DMS 273 treated with DMSO at 0.1 percent for 48 hours (cell line): ENCODE results near the gene MSI2.
"Not testable (repeated sequence)": the region's sequence is repeated elsewhere in the genome, so short reads cannot be mapped to it uniquely, and the experiment has no call there.

Source experiments
- DNase-seq: peaks from one replicate; lab custom pipeline; 2025; lab: John Stamatoyannopoulos, UW

The MSI2 gene

DNA sequence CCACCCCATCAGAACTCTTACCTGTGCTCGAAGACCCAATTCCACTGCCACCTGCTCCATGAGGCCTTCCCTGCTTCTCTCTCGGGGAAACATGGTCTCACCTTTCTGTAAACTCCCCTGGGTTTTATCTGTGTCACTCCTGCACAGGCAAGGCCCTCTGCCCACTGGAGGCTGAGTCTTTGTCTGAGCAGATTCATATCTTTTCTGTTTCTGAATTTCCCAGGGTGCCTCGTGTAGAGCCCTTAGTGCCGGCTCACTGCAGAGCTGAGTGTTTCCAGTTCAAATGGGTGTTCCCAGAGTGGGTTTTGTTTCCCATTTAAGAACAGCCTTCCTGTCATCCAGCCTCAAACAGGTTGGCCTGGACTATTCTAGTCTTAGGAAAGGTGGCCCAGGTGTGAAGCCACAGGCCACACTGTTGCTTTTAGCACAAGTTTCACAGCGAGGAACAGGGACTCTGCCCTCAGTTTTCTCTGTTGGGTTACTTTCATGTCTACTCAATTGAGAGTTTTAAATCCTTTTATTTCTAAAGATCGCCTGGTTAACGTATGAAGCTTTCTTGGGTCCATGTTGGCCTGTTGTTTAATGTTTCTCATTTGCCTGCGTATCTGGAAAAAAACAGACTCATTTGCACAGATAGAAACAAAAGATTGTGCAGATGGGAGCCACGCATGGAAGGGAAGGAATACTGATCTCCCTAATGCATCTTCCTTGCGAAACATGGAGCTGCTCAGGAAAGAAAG lies 228.7 kb downstream of the MSI2 start:
- no peak for DNase-seq

GRCh38 chr17:57485566-57485865 lies 229.2 kb downstream of the MSI2 start:
- DNase-seq = no peak

- no peak for DNase-seq
Observed at GRCh38 chr17:57485916-57486881, 229.9 kb downstream of the MSI2 start.

GRCh38 chr17:57486882-57487301 lies 230.6 kb downstream of the MSI2 start:
- DNase-seq = no peak

DNA sequence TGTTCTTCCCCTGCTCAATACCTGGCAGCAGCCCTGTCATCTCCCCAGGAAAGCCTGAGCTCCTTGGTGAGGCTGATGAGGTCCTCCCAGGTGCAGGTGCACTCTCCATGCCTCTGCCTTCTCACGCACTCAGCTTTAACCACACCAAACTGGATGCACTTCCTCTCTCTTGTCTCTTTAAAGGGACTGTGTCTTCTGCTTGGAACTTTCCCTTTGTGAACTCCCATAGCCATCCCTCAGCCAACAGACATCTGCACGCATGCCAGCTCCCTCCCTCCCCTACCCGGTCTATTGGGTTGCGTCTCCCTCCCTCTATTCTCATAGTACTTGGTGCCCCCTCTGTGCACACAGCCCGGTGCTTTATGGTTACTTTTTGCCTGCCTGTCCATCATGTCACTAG lies 231.2 kb downstream of the MSI2 start:
- no peak for DNase-seq

DNA sequence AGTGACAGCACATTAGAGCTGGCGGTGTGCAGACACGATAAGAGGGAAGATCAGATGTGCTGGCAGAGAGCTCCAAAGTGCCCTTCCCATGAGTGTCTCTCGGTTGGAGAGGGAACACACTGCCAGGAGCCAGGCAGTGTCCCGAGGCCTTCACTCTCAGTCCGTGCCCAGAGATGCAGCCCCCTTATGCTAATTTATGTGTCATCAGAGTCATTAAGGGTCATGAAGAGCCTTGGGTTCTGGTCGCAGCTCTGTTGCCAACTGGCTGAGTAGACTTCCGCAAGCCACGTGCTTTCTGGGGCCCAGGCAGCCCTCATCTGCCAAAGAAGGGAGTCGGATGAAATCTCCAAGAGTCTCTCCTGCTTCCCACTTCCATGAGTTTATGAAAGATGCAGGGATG lies 232.5 kb downstream of the MSI2 start:
- no peak for DNase-seq

- DNase-seq = no peak
Observed at GRCh38 chr17:57489321-57489720, 233.0 kb downstream of the MSI2 start.

DNA sequence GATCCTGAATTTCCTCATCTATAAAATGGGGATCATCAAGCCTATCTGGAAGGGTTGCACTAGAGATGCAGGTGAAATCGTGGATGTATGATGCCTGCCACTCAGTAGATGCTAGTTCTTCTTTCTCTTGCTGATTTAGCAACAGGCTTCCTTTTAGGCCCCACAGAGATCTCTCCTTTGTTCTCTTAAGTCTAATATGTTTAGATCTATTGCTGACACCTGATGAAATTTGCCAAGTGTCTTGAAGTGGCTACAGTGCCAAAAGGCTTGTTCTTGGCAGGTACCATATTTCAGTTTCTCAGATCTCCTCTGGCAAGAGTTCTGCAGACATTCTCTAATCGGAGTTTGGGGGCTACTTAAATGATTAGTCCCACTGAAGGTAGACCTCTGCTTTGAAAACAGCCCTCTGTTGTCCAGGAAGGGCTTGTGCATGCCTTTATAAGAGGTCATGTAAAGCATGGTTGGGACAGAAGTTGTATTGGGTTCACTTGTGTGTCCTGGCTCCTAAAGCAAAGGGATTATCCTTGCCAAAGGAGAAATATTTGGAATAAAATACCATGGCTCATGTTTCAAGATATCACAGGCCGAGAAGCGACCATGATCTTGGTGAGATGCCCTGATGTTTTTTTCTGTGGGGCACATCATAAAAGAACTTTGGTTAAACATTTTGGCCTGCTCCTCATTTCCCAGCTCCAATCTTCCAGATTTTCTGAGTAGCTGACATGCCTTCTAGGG lies 234.0 kb downstream of the MSI2 start:
- no peak for DNase-seq

- DNase-seq = no peak
Observed at GRCh38 chr17:57490890-57491289, 234.6 kb downstream of the MSI2 start.

- no peak for DNase-seq
Observed at GRCh38 chr17:57493171-57493570, 236.8 kb downstream of the MSI2 start.

DNA sequence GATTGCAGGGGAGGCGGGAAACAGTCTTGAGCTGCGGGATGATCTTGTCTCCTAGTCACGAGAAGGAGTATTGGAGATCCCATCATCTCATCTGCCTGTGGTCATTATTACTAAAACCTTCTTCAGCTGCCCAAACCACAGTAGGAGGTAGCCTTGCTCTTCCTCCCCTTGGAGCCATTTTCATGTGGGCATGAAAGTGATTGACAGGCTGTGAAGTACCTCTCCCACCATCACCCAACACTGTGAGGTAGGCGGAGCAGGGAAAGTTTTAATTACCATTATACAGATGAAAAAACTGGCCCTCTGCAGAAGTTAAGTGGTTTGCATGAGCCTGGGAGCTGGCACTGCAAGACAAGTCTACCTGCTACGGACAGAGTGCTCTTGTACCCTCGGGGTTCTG lies 237.3 kb downstream of the MSI2 start:
- DNase-seq = no peak

- DNase-seq = no peak
Observed at GRCh38 chr17:57494443-57494842, 238.1 kb downstream of the MSI2 start.

DNA sequence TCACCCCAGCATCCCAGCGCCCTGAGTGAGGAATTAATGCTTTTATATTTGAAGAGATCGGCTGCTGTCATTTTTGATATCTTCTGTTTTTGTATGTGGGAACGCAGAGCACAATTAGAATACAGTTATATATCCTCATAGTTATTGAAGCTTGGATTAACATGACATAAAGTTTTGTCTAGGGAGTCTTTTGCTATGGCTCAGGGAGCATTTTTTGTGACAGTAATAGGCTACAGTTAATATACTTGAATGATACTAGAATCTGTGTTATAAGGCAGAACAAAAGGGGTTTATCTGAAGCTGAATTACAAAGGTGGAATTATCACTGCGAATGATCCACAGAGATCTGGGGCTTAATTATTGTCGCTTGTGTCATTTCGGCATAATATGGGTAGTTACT lies 239.4 kb downstream of the MSI2 start:
- no peak for DNase-seq

DNA sequence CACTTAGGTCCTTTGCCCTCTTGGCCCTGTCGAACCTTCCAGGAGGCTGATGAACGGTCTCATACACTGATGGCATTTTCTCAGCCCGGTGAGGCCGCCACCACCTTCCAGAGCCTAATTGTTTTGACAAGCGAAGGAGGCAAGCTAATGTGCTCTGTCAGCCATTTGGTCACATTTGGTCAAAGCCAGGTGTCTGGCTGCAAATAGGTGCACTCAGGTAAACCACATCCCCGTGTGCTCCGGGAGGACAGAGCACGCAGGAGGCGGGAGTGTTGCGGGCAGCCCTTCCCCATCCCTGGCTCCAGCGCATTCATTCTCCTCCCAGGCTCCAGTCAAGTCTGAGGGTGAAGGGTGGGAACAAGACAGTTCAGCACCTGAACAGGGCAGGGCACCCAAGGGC lies 240.1 kb downstream of the MSI2 start:
- no peak for DNase-seq

DNA sequence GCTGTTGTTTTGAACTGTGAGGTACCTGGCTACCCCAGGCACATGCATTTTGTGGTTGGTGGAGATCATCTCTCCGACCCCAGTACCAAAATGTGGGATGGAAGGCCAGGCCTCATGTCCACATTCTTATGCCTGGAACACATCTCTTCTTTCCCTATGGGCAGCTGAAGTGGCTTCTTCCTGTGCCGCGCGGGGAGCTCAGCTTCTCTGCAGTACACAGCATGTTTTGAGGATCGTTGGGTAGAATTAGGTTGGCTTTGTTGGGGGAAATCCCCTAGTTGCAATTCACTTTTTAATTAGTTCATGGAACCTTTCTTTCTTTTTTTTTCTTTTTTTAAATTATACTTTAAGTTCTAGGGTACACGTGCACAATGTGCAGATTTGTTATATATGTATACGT lies 242.1 kb downstream of the MSI2 start:
- no peak for DNase-seq

DNA sequence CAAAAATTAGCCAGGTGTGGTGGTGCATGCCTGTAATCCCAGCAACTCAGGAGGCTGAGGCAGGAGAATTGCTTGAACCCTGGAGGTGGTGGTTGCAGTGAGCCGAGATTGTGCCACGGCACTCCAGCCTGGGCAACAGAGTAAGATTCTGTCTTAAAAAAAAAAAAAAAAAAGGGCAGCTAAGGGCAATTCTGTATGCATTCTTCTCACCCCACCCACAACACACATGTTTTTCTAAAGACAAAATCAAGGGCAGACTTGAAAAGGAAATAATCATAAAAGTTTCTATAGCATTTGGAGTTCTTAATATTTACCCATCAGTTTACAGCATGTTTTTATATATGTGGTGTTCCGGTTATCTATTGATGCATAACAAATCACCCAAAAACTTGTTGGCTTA lies 242.9 kb downstream of the MSI2 start:
- DNase-seq = not testable (repeated sequence)

DNA sequence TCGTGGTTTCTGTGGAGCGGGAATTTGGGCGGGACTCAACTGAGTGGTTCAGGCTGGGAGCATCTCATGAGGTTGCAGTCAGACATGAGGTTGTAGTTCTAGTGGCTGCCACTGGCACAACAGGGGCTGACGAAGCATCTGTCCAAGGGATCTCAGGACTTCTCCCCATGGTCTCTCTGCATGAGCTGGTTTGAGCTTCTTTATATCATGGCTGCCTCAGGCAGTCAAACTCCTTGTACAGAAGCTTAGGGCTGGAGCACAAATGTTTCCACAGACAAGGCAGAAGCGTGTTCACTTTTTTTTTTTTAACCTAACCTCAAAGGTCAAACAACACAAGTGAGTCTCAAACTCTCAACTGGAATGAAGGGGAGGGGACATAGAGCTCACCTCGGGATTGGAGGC lies 243.3 kb downstream of the MSI2 start:
- DNase-seq = no peak

DNA sequence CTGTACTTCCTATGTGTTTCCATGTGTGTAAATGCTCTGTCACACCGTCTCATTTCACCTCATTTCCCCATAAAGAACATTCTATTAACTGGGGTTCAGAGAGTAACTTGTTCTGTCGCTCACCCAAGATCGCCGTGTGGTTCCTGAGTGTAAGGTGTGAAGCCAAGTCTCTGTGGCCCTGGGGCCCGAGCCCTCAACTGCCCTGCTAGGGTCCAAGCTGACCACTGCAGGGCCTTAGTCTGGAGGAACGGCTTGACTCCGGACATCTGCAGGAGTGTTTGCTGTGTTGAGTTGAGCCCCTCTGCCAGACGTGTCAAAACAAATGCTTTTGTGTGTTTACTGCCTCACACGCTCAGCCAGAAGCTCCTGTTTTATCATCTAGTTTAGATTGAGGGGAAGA lies 244.7 kb downstream of the MSI2 start:
- no peak for DNase-seq

- no peak for DNase-seq
Observed at GRCh38 chr17:57502022-57502421, 245.7 kb downstream of the MSI2 start.

DNA sequence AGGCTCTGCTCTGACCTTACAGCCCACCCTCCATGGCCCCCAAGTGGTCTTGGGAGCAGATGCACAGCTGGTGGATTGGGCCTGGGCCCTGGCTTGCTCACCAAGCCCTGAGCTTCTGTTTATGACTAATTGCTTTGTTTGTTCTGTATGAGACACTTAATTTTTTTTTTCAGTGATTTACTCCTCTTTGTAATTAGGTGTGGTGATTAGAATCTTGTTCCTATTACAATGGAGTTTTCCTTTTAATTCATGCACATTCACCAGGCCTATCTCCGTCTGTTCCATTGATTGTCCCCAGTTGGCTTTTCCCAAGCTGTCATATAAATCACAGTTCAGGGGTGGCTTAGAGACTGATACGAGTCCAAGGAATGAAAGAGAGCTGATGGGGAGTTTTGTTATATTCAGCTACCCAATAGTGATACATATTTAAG lies 246.5 kb downstream of the MSI2 start:
- no peak for DNase-seq

DNA sequence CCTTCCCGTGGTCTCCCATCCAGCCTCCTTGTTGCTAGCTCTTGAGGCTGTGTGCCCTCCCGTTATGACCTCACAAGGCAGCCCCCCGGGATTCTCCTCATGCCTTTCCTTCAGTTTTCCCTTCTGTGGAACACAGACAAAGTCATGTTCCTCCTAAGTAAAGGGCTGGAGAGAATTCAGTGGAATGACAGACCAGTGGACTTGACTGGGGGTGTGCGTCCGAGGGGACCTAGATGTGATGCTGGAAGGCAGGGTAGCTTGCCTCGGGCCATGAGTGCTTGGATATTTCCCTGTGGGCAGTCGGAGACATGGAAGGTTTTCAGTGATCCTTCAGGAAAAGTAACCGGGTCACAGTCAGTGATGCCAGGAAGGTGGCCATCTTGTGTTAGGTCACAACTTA lies 247.9 kb downstream of the MSI2 start:
- no peak for DNase-seq

GRCh38 chr17:57505841-57506773 lies 249.8 kb downstream of the MSI2 start:
- DNase-seq = no peak
